ENCODE data around the gene ESYT2.

ESYT2 gene

DNA sequence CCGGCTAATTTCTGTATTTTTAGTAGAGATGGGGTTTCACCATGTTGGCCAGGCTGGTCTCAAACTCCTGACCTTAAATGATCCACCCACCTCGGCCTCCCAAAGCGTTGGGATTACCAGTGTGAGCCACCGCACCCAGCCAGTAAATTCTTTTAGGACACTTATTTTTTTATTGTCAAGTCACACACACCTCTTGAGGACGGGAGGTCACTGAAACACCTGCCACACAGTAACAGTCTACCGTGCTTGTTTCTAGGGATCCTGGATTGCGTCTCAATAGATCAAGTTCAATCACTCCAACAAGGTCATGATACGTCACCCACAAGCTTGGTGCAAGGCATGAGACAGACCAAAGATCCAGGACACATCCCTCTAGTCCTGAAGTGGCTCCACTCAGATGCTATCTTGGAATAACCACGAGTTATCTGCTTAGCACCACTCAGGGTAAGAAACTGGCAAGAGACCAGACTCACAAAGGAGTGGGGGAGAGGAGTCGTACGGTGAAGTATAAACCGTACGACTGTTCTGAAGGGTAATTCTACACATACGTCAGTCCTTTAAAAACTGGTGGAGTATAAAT, 65.8 kb downstream of the ESYT2 start:
- Histone ChIP-seq H3K27ac (no peak overlapping the region), H3K27me3 (no peaks in the 10 kb centered on the region), H3K4me3 (ENCODE audit: low read depth in 1 of 2, low read length in 1 of 2) (no peak overlapping the region), H3K36me3 (peaks cover 65% of the 10 kb centered on the region), H3K4me1 (ENCODE audit: control insufficient read depth in 1 of 2, insufficient read depth in 1 of 2, low read depth in 1 of 2, low read length in 1 of 2) (no peaks in the 10 kb centered on the region), H3K9me3 (no peaks in the 10 kb centered on the region)
- TF ChIP-seq, protein P1, sequence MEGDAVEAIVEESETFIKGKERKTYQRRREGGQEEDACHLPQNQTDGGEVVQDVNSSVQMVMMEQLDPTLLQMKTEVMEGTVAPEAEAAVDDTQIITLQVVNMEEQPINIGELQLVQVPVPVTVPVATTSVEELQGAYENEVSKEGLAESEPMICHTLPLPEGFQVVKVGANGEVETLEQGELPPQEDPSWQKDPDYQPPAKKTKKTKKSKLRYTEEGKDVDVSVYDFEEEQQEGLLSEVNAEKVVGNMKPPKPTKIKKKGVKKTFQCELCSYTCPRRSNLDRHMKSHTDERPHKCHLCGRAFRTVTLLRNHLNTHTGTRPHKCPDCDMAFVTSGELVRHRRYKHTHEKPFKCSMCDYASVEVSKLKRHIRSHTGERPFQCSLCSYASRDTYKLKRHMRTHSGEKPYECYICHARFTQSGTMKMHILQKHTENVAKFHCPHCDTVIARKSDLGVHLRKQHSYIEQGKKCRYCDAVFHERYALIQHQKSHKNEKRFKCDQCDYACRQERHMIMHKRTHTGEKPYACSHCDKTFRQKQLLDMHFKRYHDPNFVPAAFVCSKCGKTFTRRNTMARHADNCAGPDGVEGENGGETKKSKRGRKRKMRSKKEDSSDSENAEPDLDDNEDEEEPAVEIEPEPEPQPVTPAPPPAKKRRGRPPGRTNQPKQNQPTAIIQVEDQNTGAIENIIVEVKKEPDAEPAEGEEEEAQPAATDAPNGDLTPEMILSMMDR (IDR thresholded peaks at IDR 0.05) = no peak

DNA sequence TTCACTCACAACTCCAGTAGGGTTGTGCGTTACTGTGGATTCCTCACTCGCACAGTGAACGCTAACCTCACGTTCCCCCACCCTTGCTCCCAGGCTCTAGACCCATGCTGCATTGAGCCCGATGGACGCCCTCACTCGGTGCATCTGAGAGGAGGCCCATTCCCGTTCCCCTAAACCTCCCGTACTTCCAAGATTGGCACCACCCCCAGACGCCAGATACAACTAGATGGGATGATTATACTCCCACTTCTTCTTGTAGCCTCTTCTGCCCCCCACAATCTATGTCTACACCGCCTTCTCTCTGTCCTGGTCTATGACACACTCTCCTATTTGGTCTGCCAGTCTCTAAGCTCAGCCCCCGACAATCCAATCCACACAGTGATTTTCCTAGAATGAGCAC, 67.4 kb downstream of the ESYT2 start:
- H3K27me3 ChIP-seq = no peaks in the 10 kb centered on the region
- no peaks in the 10 kb centered on the region for H3K4me1 ChIP-seq (ENCODE audit: control insufficient read depth in 1 of 2, insufficient read depth in 1 of 2, low read depth in 1 of 2, low read length in 1 of 2)
- no peak overlapping the region for H3K27ac ChIP-seq
- TF ChIP-seq, protein P1 (IDR thresholded peaks at IDR 0.05) = no peak
- H3K9me3 ChIP-seq = no peaks in the 10 kb centered on the region
- peaks cover 68% of the 10 kb centered on the region for H3K36me3 ChIP-seq
- no peak overlapping the region for H3K4me3 ChIP-seq (ENCODE audit: low read depth in 1 of 2, low read length in 1 of 2)

DNA sequence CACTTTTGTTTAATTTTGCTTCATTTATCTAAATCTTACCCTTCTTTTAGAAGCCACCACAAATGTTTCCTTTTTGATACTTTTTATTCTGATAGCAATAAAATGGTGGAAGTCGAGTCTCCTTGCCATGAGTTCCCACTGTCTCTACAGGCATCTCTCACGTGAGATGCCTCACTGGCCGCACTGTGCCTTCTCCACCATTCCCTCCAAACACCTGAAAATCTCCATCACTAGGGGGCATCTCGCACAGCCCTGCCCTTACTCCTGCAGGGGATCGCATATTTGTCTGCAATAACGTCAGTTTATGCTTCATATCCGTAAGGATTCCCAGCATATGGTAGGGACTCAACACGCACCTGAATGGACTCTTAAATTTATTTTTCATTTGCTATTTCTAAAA, 68.4 kb downstream of the ESYT2 start:
- no peaks in the 10 kb centered on the region for H3K4me1 ChIP-seq (ENCODE audit: control insufficient read depth in 1 of 2, insufficient read depth in 1 of 2, low read depth in 1 of 2, low read length in 1 of 2)
- no peaks in the 10 kb centered on the region for H3K9me3 ChIP-seq
- no peaks in the 10 kb centered on the region for H3K27me3 ChIP-seq
- no peak overlapping the region for H3K4me3 ChIP-seq (ENCODE audit: low read depth in 1 of 2, low read length in 1 of 2)
- H3K27ac ChIP-seq = no peak overlapping the region
- peaks cover 71% of the 10 kb centered on the region for H3K36me3 ChIP-seq
- TF ChIP-seq, protein P1 (IDR thresholded peaks at IDR 0.05) = no peak

DNA sequence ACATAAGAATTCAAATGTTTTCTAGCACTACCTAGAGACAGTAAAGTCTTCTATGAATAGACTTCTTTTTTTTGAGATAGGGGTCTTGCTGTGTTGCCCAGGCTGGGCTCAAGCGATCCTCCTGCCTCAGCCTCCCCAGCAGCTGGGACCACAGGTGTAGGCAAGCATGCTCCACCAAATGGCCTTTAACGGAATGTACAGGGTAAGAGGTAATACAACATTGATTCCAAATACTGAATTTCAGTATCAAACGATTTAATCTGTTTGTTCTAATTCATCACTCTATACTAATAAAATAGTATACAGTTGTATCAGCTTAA, 68.9 kb downstream of the ESYT2 start:
- Histone ChIP-seq H3K36me3 (peaks cover 69% of the 10 kb centered on the region), H3K4me1 (ENCODE audit: control insufficient read depth in 1 of 2, insufficient read depth in 1 of 2, low read depth in 1 of 2, low read length in 1 of 2) (no peaks in the 10 kb centered on the region), H3K27me3 (no peaks in the 10 kb centered on the region), H3K4me3 (ENCODE audit: low read depth in 1 of 2, low read length in 1 of 2) (no peak overlapping the region), H3K27ac (no peak overlapping the region), H3K9me3 (no peaks in the 10 kb centered on the region)
- TF ChIP-seq, protein P1 (IDR thresholded peaks at IDR 0.05) = no peak

DNA sequence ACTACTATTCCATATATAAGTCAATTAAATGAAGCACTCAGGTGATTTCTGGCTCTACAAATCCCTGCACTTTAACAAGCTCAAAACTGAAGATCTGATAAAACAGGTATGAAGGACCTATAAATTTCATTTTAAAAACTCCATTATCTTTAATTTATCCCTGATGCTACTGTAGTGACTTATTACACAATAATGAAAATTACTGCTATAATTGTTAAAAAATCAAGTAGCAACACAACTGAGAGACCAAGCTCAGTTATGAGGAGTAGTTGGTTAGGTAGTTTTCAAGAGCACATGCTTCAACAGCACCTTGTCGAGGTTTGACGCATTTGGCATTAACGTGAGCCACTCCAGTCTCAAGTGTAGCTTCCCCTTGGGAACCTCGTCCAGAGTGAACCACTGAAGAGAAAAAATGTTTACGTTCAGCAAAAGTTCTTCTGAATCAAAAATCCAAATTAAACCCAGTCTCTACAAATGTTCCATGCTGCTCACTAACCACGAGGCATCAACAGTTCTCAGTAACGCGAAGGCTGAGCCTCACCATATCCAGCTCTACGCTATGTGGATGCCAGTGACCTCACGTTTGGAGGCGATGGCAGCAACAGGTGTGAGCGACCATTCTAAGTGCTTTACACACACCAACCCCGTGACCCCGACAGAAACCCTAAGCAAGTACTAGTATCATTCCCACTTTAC, 69.4 kb downstream of the ESYT2 start:
- no peaks in the 10 kb centered on the region for H3K4me1 ChIP-seq (ENCODE audit: control insufficient read depth in 1 of 2, insufficient read depth in 1 of 2, low read depth in 1 of 2, low read length in 1 of 2)
- H3K27me3 ChIP-seq = no peaks in the 10 kb centered on the region
- no peaks in the 10 kb centered on the region for H3K9me3 ChIP-seq
- H3K36me3 ChIP-seq = peaks cover 68% of the 10 kb centered on the region
- no peak overlapping the region for H3K27ac ChIP-seq
- TF ChIP-seq, protein P1 (IDR thresholded peaks at IDR 0.05) = no peak
- H3K4me3 ChIP-seq (ENCODE audit: low read depth in 1 of 2, low read length in 1 of 2) = no peak overlapping the region

All from neutrophil (primary cell).